HG03066 (cell line): ENCODE data around the gene SNHG17.
"Not testable (repeated sequence)": the region's sequence is repeated elsewhere in the genome, so short reads cannot be mapped to it uniquely, and the experiment has no call there.

Experiments
- ATAC-seq: cut with Tn5 transposase; IDR thresholded peaks from one replicate; pipeline ENCODE4 v1.9.1; 2021; ENCODE audit warnings: low read depth; ENCODE audit not compliant: unreplicated experiment

Gene SNHG17

DNA sequence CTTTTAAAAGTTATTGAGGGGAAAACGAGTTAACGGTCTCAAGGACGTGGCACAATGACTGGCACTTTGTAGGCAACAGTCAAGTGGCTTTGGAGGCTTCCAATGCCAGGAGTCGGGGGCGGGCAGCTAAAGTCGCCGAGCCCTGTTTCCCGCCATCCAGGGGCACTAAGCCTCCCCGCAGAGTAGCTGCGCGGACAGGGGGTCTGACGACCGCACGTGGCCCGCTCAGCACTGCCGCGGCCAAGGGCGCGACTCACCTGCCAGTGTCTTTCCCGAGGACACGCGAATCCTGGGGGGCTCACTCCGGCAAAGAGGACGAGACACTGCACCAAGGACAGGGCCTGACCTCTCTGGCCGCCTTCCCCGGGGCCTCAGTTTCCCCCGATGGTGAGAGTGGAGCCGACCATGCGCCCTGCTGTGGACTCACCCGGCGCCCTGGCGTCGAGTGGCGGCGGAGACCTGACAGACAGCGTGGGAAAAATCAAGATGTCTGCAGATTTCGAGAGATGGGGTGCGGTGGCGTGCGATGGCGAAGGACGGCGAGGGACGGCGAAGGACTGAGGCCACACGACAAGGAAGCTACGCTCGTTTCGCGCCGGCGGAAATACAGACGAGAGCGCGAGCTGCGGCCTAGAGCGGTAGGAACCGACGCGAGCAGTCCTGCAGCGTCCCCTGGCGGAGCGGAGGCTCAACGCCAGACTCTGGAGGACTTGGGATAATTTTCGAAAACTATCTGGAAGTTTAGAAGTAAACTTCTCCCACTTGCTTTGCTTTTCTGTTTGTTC lies at the start of gene SNHG17:
TSS of gene SNHG17 (minus strand) at position 559 of the 785 bp plus-strand sequence.
- no peak for ATAC-seq

DNA sequence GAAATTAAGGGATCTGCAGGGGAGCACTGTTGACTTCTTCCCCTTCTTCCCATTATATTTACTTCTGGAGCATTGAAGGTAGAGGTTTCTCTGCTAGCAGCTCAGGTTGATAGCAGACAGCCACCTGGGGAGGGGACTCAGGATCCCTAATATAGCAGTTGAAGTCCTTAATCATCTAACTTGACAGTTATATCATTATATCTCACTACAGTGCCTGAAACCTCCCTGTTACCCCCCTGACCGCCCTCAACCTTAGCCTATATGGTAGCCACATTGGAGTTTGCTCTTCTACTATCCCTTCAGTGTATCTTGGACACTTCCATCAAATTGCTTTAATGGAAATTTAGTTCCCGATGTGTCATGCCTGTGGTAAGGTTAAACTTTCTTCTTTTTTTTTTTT lies 44.5 kb upstream of the SNHG17 start:
- ATAC-seq = no peak

DNA sequence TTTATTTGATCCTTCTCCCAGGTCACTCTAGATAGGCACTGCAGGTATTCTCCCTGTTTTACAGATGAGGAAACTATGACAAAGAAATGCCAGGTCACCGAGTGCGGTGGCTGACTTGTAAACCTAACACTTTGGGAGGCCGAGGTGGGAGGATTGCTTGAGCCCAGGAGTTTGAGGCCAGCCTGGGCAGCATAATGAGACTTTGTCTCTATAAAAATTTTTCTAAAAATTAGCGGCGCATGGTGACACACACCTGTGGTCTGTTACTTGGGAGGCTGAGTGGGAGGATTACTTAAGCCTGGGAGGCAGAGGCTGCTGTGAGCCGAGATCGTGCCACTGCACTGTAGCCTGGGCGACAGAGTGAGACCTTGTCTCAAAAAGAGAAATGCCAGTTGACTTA lies 42.6 kb upstream of the SNHG17 start:
- ATAC-seq = no peak

GRCh38 chr20:38473367-38473795 lies 38.3 kb upstream of the SNHG17 start:
- no peak for ATAC-seq

GRCh38 chr20:38472513-38473366 lies 37.6 kb upstream of the SNHG17 start, which contains the start of gene RALGAPB:
RALGAPB (plus strand) TSS chr20:38472843; CDS start chr20:38488433, 15,590 bp downstream.
- peak; percentile 90 for ATAC-seq

DNA sequence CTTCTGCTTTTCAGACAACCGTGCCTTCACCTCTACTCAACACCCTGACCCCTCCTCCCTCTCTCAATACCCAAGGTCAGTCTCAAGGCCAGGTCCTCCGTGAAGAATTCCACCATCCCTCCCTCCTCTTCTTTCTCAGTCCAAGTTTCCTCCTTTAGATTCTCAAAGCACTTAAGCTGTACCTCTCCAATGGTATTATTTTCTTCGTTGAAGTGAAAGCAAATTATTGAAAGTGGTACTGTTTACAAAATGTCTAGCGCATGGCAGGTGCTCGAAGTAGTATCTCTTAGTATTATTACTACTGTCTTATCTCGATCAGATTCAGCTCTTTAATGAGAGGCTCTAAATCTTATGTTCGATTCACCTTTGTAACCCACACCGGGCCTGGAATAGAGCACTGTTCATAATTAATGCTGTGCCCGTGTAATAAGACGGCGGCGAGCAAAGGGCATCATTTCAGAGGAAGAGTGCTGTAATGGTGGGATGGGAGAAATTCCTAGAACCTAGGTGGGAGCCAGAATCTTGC lies 36.9 kb upstream of the SNHG17 start:
- no peak for ATAC-seq

DNA sequence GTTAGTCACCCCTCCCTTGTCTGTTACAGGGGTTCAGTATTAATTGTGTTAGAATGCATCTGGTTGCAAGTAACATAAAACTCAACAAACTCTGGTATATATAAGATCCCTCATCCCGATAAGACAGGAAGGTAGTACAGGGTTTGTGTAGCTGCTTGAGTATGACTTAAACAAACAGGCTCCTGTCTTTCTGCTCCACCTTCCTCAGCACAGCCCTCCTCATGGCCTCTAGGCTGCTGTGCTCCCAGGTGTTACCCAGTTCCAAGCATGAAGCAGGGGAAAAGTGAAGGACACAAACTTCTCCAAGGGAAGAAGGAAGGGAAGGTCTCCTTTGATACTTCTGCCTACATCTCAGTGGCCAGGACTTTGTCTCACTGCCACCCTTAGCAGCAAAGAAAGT lies 36.1 kb upstream of the SNHG17 start:
- ATAC-seq = no peak

DNA sequence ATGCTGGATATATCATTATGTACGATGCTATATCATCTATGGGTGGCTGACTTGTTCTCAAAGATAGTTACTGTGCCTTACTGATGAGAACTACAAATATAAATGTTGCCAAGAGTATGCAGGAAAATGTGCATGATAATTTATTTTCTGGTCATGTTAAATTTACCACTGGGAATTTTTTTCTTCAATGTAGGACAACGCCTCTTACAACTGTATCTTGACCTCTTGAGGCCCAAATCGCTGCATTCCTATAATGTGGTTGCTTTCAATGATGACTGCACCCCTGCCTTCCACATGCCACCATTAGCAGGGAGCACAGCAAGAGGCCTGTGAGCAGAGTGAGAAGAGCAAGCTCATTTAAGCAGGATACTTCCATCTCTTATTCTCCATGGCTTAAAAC lies 31.9 kb upstream of the SNHG17 start:
- no peak for ATAC-seq

- ATAC-seq = no peak
Measured at GRCh38 chr20:38466171-38466570, 31.0 kb upstream of the SNHG17 start.

DNA sequence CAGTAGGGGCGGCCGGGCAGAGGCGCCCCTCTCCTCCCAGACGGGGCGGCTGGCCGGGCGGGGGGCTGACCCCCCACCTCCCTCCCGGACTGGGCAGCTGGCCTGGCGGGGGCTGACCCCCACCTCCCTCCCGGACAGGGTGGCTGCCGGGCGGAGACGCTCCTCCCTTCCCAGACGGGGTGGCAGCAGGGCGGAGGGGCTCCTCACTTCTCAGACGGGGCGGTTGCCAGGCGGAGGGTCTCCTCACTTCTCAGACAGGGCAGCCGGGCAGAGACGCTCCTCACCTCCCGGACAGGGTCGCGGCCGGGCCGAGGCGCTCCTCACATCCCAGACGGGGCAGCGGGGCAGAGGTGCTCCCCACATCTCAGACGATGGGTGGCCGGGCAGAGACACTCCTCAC lies 26.4 kb upstream of the SNHG17 start:
- not testable (repeated sequence) for ATAC-seq

GRCh38 chr20:38461167-38461566 lies 26.0 kb upstream of the SNHG17 start:
- ATAC-seq = not testable (repeated sequence)

DNA sequence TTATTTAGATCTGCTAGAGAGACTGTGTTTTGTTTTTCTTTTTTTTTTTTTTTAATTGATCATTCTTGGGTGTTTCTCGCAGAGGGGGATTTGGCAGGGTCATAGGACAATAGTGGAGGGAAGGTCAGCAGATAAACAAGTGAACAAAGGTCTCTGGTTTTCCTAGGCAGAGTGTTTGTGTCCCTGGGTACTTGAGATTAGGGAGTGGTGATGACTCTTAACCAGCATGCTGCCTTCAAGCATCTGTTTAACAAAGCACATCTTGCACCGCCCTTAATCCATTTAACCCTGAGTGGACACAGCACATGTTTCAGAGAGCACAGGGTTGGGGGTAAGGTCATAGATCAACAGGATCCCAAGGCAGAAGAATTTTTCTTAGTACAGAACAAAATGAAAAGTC lies 25.5 kb upstream of the SNHG17 start:
- ATAC-seq = not testable (repeated sequence)

GRCh38 chr20:38460040-38460623 lies 25.0 kb upstream of the SNHG17 start:
- ATAC-seq = no peak

- no peak for ATAC-seq
Measured at GRCh38 chr20:38458314-38458713, 23.2 kb upstream of the SNHG17 start.

DNA sequence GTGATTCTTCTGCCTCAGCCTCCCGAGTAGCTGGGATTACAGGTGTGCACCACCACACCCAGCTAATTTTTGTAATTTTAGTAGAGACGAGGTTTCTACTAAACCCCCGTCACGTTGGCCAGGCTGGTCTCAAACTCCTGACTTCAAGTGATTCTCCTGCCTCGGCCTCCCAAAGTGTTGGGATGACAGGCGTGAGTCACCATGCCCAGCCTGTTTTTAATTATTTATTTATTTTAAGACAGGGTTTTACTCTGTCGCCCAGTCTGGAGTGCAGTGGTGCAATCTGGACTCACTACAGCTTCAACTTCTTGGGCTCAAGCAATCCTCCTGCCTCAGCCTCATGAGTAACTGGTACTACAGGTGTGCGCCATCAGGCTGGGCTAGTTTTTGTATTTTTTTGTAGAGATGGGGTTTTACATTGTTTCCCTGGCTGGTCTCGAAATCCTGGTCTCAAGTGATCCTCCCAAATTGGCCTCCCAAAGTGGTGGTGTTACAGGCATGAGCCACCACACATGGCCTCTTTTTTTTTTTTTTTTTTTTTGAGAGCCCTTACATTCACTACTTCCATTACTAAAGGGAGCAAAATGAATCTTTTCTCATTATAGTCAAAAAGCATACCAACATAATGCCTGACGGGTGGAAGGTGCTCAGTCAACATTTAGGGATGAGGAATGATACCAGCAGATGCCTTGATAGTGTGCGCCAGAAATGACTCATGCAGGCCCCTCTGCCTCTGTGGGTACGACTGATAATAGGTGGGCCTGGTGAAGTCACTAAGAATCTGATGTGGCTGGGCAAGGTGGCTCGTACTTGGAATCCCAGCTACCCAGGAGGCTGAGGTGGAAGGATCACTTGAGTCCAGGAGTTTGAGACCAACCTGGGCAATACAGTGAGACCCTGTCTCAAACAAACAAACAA lies 19.7 kb upstream of the SNHG17 start:
- no peak for ATAC-seq

GRCh38 chr20:38453941-38454340 lies 18.8 kb upstream of the SNHG17 start:
- ATAC-seq = no peak

DNA sequence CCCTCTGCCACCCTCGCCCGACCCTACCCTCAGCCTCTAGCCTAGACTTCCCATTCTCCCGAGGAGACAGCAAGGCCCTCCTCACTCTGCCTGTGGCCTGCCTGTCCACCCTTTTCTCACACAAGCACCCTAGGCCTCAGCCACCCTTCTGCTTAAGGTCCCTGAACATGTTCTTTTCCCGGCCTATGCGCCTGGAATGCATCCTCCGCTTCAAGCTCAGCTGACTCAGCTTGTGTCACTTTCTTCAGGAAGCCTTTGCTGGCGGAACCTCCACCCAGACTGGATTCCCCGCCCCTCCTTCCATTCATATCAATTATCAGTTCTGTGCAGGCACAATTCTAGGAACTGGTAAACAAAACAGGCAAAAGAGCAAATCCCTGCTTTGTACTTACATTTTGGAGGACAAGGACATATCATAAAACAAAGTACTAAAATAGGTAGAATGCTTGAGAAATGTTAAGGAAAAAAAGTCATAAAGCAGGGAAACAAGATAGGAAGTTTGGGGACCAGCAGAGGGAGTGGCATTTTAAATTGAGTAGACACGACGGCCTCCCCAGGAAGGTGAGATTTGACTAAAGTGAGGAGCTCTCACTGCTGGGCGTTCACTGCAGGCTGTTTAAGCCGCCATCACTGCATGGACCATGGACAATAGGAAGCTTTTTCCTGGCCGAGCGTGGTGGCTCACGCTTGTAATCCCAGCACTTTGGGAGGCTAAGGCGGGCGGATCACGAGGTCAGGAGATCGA lies 17.9 kb upstream of the SNHG17 start:
- ATAC-seq = no peak

- ATAC-seq = no peak
Measured at GRCh38 chr20:38450412-38450975, 15.4 kb upstream of the SNHG17 start.

- no peak for ATAC-seq
Measured at GRCh38 chr20:38449046-38449445, 13.9 kb upstream of the SNHG17 start.
